Measurements from ENCODE around the gene MEAF6. TPM values are rescaled to one million over a fixed set of nuclear protein-coding genes. Genes with fewer than 3 reads are reported as not detected.
"Not testable (repeated sequence)": the region's sequence is repeated elsewhere in the genome, so short reads cannot be mapped to it uniquely, and the experiment has no call there.

Gene MEAF6
- total and polyA plus RNA-seq, 2 donors = 57.4 to 107 TPM

DNA sequence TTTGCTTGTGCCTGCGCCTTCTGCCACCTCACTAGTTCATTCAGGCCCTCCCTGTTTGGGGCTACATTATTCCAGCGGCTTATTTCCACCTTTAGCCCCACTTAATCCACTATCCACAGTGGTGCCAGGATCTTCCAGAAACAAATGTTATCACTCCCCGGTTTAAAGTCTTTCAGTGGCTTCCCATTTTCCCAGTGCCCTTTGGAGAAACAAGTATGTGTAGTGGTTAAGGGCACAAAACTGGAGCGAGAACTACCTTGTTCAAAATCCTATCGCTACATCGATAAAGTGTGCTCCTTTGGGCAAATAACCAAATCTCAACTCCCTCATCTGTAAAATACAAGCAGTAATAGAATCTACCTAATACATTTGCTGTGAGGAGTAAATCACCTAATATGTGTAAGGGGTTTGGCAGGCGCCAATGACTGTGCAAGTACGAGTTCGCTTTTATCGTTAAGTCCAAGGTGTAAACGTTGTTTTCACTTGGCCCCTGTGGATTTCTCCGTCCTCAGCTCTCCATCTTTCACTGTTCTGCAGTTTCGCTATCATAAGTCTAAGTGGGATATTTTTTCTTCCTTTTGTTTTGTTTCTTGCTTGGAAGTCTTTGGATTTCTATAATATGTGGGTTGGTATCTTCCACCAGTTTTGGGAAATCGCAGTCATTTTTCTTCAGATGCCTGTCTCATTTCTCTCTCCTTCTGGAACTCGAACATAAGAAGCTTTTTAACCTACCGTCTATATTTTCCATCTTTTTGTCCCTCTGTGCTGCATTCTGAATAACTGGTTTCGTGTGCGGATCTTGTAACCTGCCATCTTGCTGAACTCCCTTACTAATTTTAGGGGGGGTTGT lies 844 bp upstream of the MEAF6 start:
- Histone ChIP-seq H3K36me3 (ENCODE audit: control insufficient read depth in 2 of 2, insufficient read depth in 2 of 2, low read length in 1 of 2) (peaks cover 4 to 9% of the 10 kb centered on the region in 2 donors), H3K9me3 (ENCODE audit: control insufficient read depth in 2 of 2, insufficient read depth in 1 of 2, low read length in 1 of 2) (no peaks in the 10 kb centered on the region), H3K27ac (ENCODE audit: low read depth in 1 of 2, low read length in 1 of 2) (peak overlapping the region; percentile 90 to 95), H3K4me1 (ENCODE audit: control insufficient read depth in 2 of 2, insufficient read depth in 2 of 2, low read length in 2 of 2) (peaks cover 9 to 13% of the 10 kb centered on the region in 2 donors), H3K27me3 (ENCODE audit: control insufficient read depth in 2 of 2, insufficient read depth in 1 of 2, low read length in 1 of 2) (no peaks in the 10 kb centered on the region), H3K4me3 (ENCODE audit: low read length in 2 of 2) (peak overlapping the region; percentile 65 to 89)
- 81% methylated on average over 18 of the region's 18 CpGs for WGBS
- DNase-seq (ENCODE audit: low read depth in 6 of 9, low spot score in 9 of 9) = peak in 1 of 9 donors; percentile 2

DNA sequence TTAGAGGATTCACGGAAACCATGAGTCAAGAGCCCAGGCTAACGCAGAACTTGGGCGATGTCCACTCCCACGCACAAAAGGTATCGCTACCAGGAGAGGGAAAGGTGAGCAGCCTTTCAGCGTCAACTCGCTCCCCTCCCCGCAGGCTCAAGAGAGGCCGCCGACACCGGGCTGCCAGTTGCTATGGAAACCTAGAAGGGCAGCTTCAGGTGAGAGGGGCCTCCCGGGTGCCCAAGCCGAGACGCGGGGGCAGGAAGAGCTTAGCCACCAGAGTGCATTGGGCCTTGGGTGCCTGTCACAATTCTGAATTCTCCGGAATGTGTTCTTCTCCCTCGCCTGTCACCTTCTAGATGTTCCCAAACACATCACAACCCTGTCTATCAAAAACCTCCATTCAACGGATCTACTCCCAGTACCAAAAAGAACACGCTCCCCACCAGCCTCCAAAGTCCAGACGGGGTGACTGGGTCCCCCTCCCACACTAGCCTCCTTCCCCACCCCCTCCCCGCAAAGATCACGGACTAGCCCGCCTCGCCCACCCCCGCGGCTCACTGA lies 694 bp downstream of the MEAF6 start:
- peak overlapping the region; percentile 65 to 89 for H3K4me3 ChIP-seq (ENCODE audit: low read length in 2 of 2)
- 7% methylated on average over 26 of the region's 26 CpGs for WGBS
- peak in 3 of 9 donors; percentile 8 to 47 (median 30) for DNase-seq (ENCODE audit: low read depth in 6 of 9, low spot score in 9 of 9)
- no peaks in the 10 kb centered on the region for H3K9me3 ChIP-seq (ENCODE audit: control insufficient read depth in 2 of 2, insufficient read depth in 1 of 2, low read length in 1 of 2)
- no peaks in the 10 kb centered on the region for H3K27me3 ChIP-seq (ENCODE audit: control insufficient read depth in 2 of 2, insufficient read depth in 1 of 2, low read length in 1 of 2)
- peaks cover 11 to 17% of the 10 kb centered on the region in 2 donors for H3K36me3 ChIP-seq (ENCODE audit: control insufficient read depth in 2 of 2, insufficient read depth in 2 of 2, low read length in 1 of 2)
- H3K4me1 ChIP-seq (ENCODE audit: control insufficient read depth in 2 of 2, insufficient read depth in 2 of 2, low read length in 2 of 2) = peaks cover 9 to 13% of the 10 kb centered on the region in 2 donors
- peak overlapping the region in 1 of 2 donors; percentile 33 for H3K27ac ChIP-seq (ENCODE audit: low read depth in 1 of 2, low read length in 1 of 2)

GRCh38 chr1:37509181-37509580 lies 5.4 kb downstream of the MEAF6 start:
- Histone ChIP-seq H3K4me1 (ENCODE audit: control insufficient read depth in 2 of 2, insufficient read depth in 2 of 2, low read length in 2 of 2) (peaks cover 3 to 9% of the 10 kb centered on the region in 2 donors), H3K27ac (ENCODE audit: low read depth in 1 of 2, low read length in 1 of 2) (no peak overlapping the region), H3K27me3 (ENCODE audit: control insufficient read depth in 2 of 2, insufficient read depth in 1 of 2, low read length in 1 of 2) (no peaks in the 10 kb centered on the region), H3K4me3 (ENCODE audit: low read length in 2 of 2) (no peak overlapping the region), H3K36me3 (ENCODE audit: control insufficient read depth in 2 of 2, insufficient read depth in 2 of 2, low read length in 1 of 2) (peaks cover 23 to 36% of the 10 kb centered on the region in 2 donors), H3K9me3 (ENCODE audit: control insufficient read depth in 2 of 2, insufficient read depth in 1 of 2, low read length in 1 of 2) (no peaks in the 10 kb centered on the region)
- no peak for DNase-seq (ENCODE audit: low read depth in 6 of 9, low spot score in 9 of 9)
- WGBS = 91% methylated on average over 4 of the region's 4 CpGs

- Histone ChIP-seq H3K4me1 (ENCODE audit: control insufficient read depth in 2 of 2, insufficient read depth in 2 of 2, low read length in 2 of 2) (no peaks in the 10 kb centered on the region), H3K27me3 (ENCODE audit: control insufficient read depth in 2 of 2, insufficient read depth in 1 of 2, low read length in 1 of 2) (no peaks in the 10 kb centered on the region), H3K27ac (ENCODE audit: low read depth in 1 of 2, low read length in 1 of 2) (no peak overlapping the region), H3K9me3 (ENCODE audit: control insufficient read depth in 2 of 2, insufficient read depth in 1 of 2, low read length in 1 of 2) (no peaks in the 10 kb centered on the region), H3K4me3 (ENCODE audit: low read length in 2 of 2) (no peak overlapping the region), H3K36me3 (ENCODE audit: control insufficient read depth in 2 of 2, insufficient read depth in 2 of 2, low read length in 1 of 2) (peaks cover 34 to 44% of the 10 kb centered on the region in 2 donors)
- 98% methylated on average over 2 of the region's 2 CpGs for WGBS
- DNase-seq (ENCODE audit: low read depth in 6 of 9, low spot score in 9 of 9) = no peak
Measured at GRCh38 chr1:37506740-37507139, 7.8 kb downstream of the MEAF6 start.

DNA sequence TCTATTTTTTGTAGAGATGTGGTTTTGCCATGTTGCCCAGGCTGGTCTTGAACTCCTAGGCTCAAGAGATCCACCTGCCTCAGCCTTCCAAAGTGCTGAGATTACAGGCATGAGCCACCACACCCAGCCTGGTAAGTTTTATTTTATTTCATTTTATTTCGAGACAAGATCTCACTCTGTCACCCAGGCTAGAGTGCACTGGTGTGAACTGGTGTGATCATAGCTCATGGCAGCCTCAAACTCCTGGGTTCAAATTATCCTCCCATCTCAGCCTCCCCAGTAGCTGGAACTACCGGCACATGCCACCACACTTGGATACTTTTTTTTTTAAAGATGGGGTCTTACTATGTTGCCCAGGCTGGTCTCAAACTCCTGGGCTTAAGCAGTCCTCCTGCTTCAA lies 11.8 kb downstream of the MEAF6 start:
- peaks cover 46 to 56% of the 10 kb centered on the region in 2 donors for H3K36me3 ChIP-seq (ENCODE audit: control insufficient read depth in 2 of 2, insufficient read depth in 2 of 2, low read length in 1 of 2)
- DNase-seq (ENCODE audit: low read depth in 6 of 9, low spot score in 9 of 9); H3K4me3 ChIP-seq (ENCODE audit: low read length in 2 of 2); H3K4me1 ChIP-seq (ENCODE audit: control insufficient read depth in 2 of 2, insufficient read depth in 2 of 2, low read length in 2 of 2); H3K27ac ChIP-seq (ENCODE audit: low read depth in 1 of 2, low read length in 1 of 2); H3K9me3 ChIP-seq (ENCODE audit: control insufficient read depth in 2 of 2, insufficient read depth in 1 of 2, low read length in 1 of 2); H3K27me3 ChIP-seq (ENCODE audit: control insufficient read depth in 2 of 2, insufficient read depth in 1 of 2, low read length in 1 of 2): not testable (repeated sequence)
- WGBS = 100% methylated on average over 2 of the region's 2 CpGs

- no peak overlapping the region for H3K4me3 ChIP-seq (ENCODE audit: low read length in 2 of 2)
- peaks cover 48 to 58% of the 10 kb centered on the region in 2 donors for H3K36me3 ChIP-seq (ENCODE audit: control insufficient read depth in 2 of 2, insufficient read depth in 2 of 2, low read length in 1 of 2)
- no peak for DNase-seq (ENCODE audit: low read depth in 6 of 9, low spot score in 9 of 9)
- H3K27me3 ChIP-seq (ENCODE audit: control insufficient read depth in 2 of 2, insufficient read depth in 1 of 2, low read length in 1 of 2) = no peaks in the 10 kb centered on the region
- H3K27ac ChIP-seq (ENCODE audit: low read depth in 1 of 2, low read length in 1 of 2) = no peak overlapping the region
- no peaks in the 10 kb centered on the region for H3K9me3 ChIP-seq (ENCODE audit: control insufficient read depth in 2 of 2, insufficient read depth in 1 of 2, low read length in 1 of 2)
- H3K4me1 ChIP-seq (ENCODE audit: control insufficient read depth in 2 of 2, insufficient read depth in 2 of 2, low read length in 2 of 2) = no peaks in the 10 kb centered on the region
Measured at GRCh38 chr1:37502104-37502503, 12.5 kb downstream of the MEAF6 start.

DNA sequence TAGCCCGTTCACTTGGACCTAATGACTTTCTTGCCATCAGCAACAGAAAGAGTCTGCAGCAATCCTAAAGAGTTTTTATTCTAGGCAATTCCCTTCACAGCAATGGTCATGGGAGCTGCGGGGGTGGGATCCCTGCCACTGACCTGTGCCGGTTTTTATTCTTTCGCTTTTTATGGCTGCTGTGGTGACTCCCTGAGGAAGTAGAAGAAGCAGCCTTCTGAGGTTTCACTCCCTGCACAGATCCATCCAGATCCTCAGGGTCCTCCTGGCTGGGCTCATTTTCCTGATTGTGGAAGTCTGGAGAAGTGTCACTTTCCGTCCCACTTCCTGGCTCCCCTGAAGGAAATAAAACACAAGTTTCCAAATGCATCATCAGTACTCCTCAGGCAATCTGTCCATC lies 12.9 kb downstream of the MEAF6 start:
- H3K36me3 ChIP-seq (ENCODE audit: control insufficient read depth in 2 of 2, insufficient read depth in 2 of 2, low read length in 1 of 2) = peaks cover 45 to 56% of the 10 kb centered on the region in 2 donors
- H3K4me3 ChIP-seq (ENCODE audit: low read length in 2 of 2) = no peak overlapping the region
- H3K9me3 ChIP-seq (ENCODE audit: control insufficient read depth in 2 of 2, insufficient read depth in 1 of 2, low read length in 1 of 2) = no peaks in the 10 kb centered on the region
- 98% methylated on average over 5 of the region's 5 CpGs for WGBS
- H3K4me1 ChIP-seq (ENCODE audit: control insufficient read depth in 2 of 2, insufficient read depth in 2 of 2, low read length in 2 of 2) = no peaks in the 10 kb centered on the region
- H3K27me3 ChIP-seq (ENCODE audit: control insufficient read depth in 2 of 2, insufficient read depth in 1 of 2, low read length in 1 of 2) = no peaks in the 10 kb centered on the region
- no peak overlapping the region for H3K27ac ChIP-seq (ENCODE audit: low read depth in 1 of 2, low read length in 1 of 2)
- DNase-seq (ENCODE audit: low read depth in 6 of 9, low spot score in 9 of 9) = no peak

GRCh38 chr1:37498872-37499617 lies 15.5 kb downstream of the MEAF6 start:
- no peak overlapping the region for H3K4me3 ChIP-seq (ENCODE audit: low read length in 2 of 2)
- H3K4me1 ChIP-seq (ENCODE audit: control insufficient read depth in 2 of 2, insufficient read depth in 2 of 2, low read length in 2 of 2) = no peaks in the 10 kb centered on the region
- no peak overlapping the region for H3K27ac ChIP-seq (ENCODE audit: low read depth in 1 of 2, low read length in 1 of 2)
- DNase-seq (ENCODE audit: low read depth in 6 of 9, low spot score in 9 of 9) = no peak
- WGBS = 95% methylated on average over 4 of the region's 4 CpGs
- H3K9me3 ChIP-seq (ENCODE audit: control insufficient read depth in 2 of 2, insufficient read depth in 1 of 2, low read length in 1 of 2) = no peaks in the 10 kb centered on the region
- H3K27me3 ChIP-seq (ENCODE audit: control insufficient read depth in 2 of 2, insufficient read depth in 1 of 2, low read length in 1 of 2) = no peaks in the 10 kb centered on the region
- peaks cover 41 to 52% of the 10 kb centered on the region in 2 donors for H3K36me3 ChIP-seq (ENCODE audit: control insufficient read depth in 2 of 2, insufficient read depth in 2 of 2, low read length in 1 of 2)

DNA sequence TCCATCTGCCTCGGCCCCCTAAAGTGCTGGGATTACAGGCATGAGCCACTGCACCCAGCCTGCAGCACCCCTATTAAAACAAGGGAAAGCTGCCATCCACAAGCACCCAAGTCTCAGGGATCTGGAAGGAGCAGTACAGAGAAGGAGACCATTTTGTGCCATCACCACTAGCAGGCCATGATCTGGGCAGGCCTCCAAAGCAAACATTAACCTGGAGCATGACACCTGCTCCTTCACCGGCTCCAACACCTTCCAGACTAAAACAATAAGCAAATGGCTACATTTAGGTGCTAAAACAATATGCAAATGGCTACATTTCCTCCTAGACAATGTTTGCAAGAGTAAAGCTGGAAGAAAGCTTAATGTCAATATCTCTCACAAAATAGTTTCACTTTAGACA lies 16.7 kb downstream of the MEAF6 start:
- Histone ChIP-seq H3K9me3 (ENCODE audit: control insufficient read depth in 2 of 2, insufficient read depth in 1 of 2, low read length in 1 of 2) (no peaks in the 10 kb centered on the region), H3K36me3 (ENCODE audit: control insufficient read depth in 2 of 2, insufficient read depth in 2 of 2, low read length in 1 of 2) (peaks cover 39 to 48% of the 10 kb centered on the region in 2 donors), H3K27ac (ENCODE audit: low read depth in 1 of 2, low read length in 1 of 2) (no peak overlapping the region), H3K27me3 (ENCODE audit: control insufficient read depth in 2 of 2, insufficient read depth in 1 of 2, low read length in 1 of 2) (no peaks in the 10 kb centered on the region), H3K4me1 (ENCODE audit: control insufficient read depth in 2 of 2, insufficient read depth in 2 of 2, low read length in 2 of 2) (no peaks in the 10 kb centered on the region), H3K4me3 (ENCODE audit: low read length in 2 of 2) (no peak overlapping the region)
- no peak for DNase-seq (ENCODE audit: low read depth in 6 of 9, low spot score in 9 of 9)
- WGBS = 98% methylated on average over 2 of the region's 2 CpGs

Measured in thymus (tissue), 11 donors.